HFF-Myc (cell line): ENCODE measurements around the gene TAS2R1.

Experiments
- DNase-seq: peaks from one replicate; pipeline ENCODE4 v3.0.0-alpha.2; 2011; ENCODE audit warnings: low read depth; ENCODE audit errors: extremely low read depth
- H3K4me3 ChIP-seq: replicated peaks from 2 replicates; pipeline ENCODE4 v1.5.1; 2011; ENCODE audit warnings: low read depth, mild to moderate bottlenecking, control low read depth, low read length
- CTCF ChIP-seq: IDR thresholded peaks from 2 replicates; pipeline ENCODE4 v1.5.1; 2012; ENCODE audit warnings: mild to moderate bottlenecking, low read depth, low read length, control low read depth; ENCODE audit errors: missing control alignments

TAS2R1 gene

GRCh38 chr5:9624196-9624947 lies 5.8 kb downstream of the TAS2R1 start:
- DNase-seq: no peak
- H3K4me3 ChIP-seq: no peak overlapping the region

GRCh38 chr5:9623661-9624060 lies 6.5 kb downstream of the TAS2R1 start:
- no peak for TF ChIP-seq CTCF
- H3K4me3 ChIP-seq: no peak overlapping the region

More at GRCh38 chr5:9624196-9624947, 5.8 kb downstream of the TAS2R1 start:
- no peak for TF ChIP-seq CTCF

GRCh38 chr5:9622971-9623421 lies 7.2 kb downstream of the TAS2R1 start:
- TF ChIP-seq CTCF: no peak
- DNase-seq: peak; percentile 82
- no peak overlapping the region for H3K4me3 ChIP-seq

More at GRCh38 chr5:9623661-9624060, 6.5 kb downstream of the TAS2R1 start:
- no peak for DNase-seq

GRCh38 chr5:9621379-9621903 lies 8.7 kb downstream of the TAS2R1 start:
- no peak for DNase-seq
- no peak overlapping the region for H3K4me3 ChIP-seq
- TF ChIP-seq CTCF: no peak

GRCh38 chr5:9619331-9620092 lies 10.6 kb downstream of the TAS2R1 start:
- TF ChIP-seq CTCF: no peak

GRCh38 chr5:9617739-9618504 lies 12.2 kb downstream of the TAS2R1 start:
- no peak for DNase-seq
- TF ChIP-seq CTCF: no peak

More at GRCh38 chr5:9619331-9620092, 10.6 kb downstream of the TAS2R1 start:
- DNase-seq: no peak
- no peak overlapping the region for H3K4me3 ChIP-seq

More at GRCh38 chr5:9617739-9618504, 12.2 kb downstream of the TAS2R1 start:
- H3K4me3 ChIP-seq: no peak overlapping the region
